Activated CD4-positive, CD25-positive, alpha-beta regulatory T cell (primary cell): ENCODE results near the gene MCM8.

Source experiments
- DNase-seq, 4 experiments: peaks; one replicate each; lab custom pipeline; 2025; lab: John Stamatoyannopoulos, UW

MCM8 gene

DNA sequence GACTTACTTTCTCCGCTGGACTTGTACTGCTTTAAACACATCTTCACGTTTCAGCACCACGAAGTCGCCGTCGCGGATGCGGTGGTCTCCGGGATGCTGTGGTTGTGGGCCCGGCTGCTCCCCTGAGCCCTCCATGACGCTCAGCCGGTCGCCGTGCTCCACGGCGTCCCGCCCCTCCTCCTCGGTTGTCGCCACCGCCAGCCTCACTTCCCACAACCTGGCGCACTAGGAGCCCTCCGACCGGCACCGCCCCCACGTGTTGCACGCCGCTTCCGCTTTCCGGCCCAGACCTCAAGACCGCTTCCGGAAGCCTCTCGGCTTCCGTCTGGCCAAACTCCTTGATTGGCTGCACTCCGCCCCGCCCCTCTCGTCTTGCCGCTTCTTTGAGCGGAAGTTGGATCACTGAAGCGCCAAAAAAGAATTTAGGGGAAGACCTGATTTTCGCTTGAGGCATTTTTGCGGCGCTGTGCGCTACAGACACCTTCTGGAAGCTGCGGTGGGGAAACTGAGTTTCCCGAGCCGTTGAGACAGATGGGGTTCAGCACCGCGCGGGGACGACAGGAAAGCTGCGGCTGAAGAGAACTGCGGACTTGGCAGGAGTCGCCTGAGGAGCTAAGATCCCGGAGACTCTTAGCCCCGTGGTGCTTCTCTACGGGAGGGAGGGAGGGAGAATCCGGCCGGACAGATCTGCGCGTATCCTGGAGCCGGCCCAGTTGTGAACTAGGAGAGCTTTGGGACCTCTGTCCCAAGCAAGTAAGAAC lies at the start of gene MCM8, which contains the start of gene TRMT6:
Gene MCM8, plus strand, starts transcription at position 382 of the 761 bp plus-strand sequence. CDS start 1,364 bp downstream, outside the sequence.
Gene TRMT6, minus strand, starts transcription at position 263 of the 761 bp plus-strand sequence. Its CDS starts 128 bp downstream, at position 135.
- peak; percentile 87 to 92 (median 90) for DNase-seq

DNA sequence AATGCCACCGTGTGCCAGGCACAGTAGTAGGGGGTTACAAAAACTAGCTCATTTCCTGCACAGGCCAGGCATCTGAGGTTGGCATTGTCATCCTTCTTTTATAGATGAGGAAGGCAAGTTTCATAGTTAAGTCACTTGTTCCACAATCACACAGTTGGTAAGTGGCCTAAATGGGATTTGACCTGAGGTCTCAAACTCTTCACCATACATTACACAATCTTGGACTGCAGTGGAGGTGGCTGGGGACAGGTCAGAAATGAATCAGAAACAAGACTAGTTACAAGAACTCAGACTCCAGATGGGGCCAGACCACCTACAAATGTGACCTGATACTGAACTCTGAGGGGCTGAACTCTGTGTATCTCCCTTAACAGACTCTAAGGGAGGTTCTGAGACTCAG lies 49.5 kb upstream of the MCM8 start:
- no peak for DNase-seq

DNA sequence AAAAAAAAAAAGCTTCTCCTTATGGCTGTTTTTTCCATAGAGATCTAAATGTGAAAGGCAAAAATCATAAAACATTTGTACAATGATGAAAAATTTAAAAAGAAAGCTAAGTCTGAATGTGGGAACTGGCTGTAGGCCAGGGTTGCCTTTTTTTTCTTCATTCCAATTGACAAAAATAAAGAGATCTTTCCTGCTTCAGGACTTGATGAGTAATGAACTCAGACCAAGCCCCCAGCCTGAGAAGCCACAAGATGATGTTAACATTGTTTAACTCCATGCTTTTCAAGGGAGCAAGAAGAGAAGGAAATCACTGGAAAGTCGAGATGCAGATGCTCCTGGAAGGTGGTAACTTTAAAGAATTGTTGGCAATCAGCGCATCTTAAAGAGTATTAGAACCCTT lies 41.5 kb upstream of the MCM8 start:
- DNase-seq, result no peak

DNA sequence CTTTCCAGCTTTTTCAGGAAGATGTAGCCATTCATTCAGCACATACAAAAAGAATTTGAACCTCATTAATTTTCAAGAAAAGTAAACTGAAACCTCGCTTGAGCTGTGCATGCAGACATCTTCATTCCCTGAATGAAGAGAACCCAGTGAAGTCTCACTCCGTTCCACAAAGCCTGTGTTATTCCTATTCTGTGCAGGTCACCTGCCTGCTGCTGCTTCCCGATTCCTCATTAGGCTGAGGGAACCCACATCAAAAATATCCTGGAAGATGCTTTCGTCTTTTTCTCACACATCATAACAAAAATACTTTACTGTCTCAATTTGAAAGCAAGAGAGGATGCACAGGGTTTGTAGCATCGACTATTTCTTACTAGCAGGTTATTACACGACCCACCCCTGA lies 40.3 kb upstream of the MCM8 start:
- no peak for DNase-seq

DNA sequence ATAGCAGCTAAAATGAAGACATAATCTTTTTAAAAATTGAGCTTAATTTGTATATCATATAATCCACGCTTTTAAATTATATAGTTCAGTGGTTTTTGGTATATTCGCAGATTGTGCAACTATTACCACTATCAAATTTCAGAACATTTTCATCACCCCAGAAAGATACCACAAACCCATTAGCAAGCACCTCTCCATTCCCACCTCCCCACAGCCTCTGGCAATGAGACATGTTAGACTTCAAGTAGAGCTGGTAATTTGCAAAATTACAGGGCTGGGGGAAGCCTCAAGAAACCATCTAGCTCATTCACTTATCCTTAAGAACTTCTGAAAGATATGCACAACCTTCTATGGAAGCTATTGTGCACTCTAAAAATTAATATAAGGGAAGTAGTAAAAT lies 37.3 kb upstream of the MCM8 start:
- DNase-seq, result no peak

DNA sequence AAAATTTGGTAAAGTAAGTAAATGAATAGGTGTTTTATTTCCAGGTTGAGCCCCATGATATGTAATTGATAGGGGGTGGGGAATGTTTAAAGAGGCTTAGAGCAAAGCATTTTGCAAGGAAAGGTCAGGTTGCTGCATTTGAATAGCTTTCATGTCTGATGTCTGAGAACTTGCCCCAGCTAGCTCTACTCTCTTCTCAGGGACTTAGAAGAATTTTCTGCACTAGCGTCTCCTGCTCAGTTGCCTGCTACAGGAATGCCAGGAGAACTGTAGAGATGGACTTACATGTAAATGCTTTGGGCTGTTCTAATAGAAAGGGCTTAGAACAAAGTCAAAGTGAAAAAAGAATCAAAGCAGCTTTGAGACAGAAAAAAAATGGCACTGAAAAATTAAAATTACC lies 35.6 kb upstream of the MCM8 start:
- no peak for DNase-seq

DNA sequence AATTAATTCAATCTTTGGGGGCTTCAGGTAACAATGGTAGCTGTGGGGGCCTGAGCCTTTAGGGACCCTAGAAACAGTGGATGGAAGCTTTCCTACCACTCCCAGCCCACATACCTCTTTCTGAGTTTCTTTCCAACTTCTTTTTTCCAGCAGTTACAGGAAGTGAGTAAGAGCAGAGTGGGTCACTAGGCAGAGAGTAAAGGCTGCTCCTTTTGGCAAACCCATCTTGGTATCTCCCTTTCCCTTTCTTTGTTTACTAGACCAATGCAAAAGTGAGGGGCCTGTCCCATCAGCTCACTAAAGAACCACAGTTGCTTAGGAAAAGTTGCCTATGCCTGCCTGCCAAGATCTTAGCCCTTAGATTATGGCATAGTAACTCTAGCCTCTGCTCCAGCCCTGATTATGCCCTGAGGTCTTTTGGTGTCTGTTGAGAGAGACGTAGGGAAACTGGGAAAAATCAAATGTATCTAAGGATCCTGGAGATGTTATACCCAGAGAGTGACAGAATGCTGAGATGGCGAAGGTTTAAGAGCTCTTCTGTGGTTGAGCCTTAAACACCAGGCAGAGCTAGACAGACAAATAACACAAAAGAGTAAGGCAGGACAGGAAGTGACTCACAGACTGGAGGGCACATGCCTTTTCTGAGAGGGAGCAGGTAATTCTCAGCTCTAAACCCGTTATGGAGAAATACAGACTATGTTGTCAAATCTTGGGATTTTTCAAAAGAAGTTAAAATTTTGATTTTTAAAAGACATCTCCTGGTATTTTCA lies 31.4 kb upstream of the MCM8 start:
- DNase-seq, result no peak

DNA sequence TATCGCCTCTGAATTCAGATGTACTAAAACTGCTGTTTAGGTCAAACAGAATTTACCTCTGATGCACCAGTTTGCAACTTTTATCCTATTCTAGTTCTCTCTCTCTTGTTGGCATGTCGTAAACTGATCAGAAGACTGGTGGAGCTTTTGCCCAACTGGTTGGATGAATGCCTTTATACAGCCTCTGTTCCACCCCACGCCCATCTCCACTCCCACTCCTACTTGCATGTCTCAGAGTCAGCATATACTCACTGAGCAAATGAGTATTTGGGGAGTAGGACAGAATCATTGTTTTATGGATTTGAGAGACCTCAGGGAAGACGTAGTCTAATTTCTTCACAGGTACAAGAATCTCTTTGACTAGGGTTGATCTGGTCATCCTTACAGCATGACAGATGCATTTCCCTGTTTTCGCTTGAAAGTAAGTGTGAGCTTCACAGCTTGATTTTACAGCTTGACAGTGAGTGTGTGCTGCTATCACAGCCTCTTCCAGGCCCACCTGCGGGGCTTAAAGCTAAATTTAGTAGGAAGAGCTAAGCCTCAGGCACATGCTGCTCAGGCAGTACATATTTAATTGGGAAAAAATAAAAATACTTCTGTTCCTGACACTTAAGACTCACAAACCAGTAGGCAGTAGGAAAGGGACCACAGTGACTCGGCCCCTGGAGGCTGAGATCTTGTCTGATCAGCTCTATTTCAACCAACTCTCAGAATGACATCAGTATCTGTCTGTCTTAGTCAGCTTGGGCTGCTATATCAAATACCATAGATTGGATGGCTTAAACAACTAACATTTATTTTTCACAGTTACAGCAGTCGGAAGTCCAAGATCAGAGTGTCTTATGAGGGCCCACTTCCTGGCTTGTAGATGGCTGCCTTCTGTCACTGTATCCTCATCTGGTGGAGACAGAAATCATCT lies 30.6 kb upstream of the MCM8 start:
- DNase-seq, result no peak

DNA sequence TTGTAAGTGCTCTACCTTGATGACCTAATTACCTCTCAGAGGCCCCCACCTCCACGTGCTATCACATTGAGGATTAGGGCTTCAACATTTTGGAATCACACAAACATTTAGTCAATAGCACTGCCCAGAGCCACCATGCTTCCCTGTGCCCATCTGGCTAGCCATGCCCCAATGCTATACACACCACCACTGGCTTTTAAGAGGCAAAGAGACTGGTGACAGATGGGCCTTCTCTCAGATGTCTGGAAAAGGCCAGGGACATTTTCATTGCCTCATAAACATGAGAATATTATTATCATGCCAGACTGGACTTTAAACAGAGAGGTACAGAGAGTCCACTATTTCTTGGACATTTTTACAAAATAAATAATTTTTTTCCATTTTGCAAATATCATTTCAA lies 29.9 kb upstream of the MCM8 start:
- DNase-seq, result no peak

DNA sequence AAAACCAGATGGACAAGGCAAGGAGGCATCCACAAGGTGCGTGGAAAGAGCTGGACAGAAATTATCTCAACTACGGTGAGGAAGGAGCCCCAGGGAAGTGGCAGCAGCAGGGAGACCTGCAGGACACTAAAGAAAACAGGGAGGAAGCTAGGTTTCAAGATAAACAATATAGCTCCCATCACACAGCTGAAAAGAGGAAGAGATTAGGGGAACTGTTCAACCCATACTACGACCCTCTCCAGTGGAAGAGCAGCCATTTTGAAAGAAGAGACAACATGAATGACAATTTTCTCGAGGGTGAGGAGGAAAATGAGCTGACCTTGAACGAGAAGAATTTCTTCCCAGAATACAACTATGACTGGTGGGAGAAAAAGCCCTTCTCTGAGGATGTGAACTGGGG lies 27.0 kb upstream of the MCM8 start:
- no peak for DNase-seq

DNA sequence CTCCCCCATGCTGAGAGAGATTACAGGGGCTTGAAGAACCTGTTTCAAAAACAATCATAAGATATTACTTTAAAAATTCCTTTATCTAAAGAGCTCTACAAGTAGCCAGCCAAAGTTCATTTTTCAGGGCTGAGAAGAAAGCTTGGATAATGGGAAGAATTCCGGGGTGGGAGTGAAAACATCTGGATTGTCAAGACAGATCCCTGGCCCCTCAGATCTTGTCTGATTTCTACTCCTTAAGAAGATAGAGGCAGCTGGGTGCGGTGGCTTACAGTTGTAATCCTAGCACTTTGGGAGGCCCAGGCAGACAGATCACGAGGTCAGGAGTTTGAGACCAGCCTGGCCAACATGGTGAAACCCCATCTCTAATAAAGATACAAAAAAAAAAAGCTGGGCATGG lies 24.9 kb upstream of the MCM8 start:
- no peak for DNase-seq

DNA sequence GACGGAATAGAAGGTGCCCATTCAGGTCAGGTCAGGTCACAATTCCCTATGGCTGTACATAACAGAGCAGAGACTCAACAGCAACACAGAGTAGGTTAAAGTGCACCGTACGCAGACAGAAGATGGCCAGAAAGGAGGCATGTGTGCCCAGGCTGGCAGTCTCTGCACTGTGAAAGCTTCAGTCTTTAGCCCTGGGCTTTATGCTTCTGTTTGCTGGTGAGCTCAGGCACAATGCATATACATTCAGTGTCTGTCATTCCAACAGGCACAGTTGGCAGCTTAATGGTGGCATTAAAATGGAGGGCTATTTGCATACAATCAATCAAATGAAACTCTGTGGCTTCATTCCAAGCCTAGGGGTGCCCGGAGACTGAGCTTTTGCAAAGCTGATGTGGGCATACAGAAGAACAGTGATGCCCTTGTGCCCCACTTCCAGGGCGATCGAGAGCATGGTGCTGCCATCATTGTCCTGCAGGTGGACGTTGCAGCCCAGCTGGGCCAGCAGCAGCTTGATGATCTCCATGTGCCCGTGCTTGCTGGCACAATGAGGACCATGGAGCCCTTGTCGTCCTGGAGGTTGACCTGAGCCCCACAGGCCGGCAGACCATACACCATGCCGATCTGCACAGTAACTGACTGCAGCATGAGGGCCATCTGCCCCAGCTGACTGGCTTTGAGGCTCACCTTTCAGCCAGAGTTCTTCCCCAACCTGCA lies 22.5 kb upstream of the MCM8 start:
- DNase-seq, result no peak

DNA sequence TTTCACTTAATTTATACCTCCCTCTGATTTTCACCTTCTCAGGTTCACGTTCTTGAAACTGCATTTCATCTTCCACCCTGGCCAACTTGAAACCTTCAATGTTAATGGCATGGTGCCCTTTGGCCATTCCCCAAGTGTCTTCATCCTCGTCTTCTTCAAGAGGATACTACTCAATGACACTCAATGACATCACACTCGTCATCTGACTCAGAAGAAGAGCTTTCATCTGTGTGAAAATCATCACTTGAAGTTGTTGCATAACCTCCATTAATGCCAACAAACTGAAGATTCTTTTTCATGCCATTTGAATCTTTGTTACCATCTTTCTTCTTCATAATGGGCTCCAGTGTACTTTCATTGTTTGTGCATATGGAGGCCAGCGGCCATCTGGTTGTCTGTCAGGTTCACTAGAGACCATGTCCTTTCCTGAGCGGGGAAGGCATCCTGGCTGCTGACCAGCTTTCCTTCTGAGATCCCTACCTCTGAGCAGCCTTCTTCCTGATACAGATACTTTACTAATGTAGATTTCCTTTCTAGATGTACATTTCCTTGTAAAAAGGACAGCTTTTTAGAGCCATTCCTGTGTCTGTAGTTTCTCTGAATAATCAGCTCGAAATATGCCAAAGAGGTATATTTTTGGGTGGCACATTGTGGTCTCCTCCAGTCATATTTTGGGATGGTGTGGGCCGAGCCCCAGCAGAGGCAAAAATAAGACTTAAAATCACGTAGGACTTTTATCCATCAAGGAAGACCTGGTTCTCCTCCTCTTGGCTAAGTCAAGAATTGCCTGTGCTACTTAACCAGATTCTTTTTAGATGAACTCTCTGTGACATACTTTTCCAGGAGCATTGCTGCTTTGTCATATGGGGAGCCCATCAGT lies 21.4 kb upstream of the MCM8 start:
- DNase-seq, result no peak

DNA sequence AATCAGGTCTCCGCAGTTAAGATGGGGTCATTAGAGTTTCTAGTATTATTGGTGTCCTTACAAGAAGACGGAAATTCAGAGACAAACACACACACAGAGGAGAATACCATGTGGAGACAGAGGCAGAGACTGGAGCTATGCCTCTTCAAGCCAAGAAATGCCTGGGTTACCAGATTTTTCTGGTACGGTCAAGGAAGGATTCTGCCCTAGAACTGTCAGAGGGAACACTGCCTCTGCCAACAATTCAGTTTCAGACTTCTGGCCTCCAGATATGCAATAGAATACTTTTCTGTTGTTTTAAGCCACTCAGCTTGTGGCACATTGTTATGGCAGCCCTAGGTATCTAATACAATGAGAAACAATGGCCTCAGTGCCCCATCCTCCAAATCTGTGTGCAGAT lies 19.0 kb upstream of the MCM8 start:
- no peak for DNase-seq

DNA sequence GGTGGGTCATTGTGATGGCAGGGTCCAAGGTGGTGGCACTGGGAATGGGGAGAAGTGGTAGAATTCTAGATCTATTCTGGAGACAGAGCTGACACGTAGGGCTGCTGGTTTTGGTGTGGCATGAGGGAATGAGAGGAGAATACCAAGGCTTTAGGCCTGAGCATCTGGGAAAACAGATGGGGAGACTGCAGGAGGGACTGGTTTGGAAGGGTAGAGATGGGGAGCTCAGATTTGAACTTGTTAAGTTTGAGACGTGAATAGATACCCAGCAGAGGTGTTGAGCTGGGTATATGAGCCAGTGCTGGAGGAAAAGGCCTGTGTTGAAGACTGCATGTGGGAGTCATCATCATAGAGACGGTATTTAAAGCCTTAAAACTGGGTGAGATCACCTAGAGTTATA lies 17.7 kb upstream of the MCM8 start:
- no peak for DNase-seq

DNA sequence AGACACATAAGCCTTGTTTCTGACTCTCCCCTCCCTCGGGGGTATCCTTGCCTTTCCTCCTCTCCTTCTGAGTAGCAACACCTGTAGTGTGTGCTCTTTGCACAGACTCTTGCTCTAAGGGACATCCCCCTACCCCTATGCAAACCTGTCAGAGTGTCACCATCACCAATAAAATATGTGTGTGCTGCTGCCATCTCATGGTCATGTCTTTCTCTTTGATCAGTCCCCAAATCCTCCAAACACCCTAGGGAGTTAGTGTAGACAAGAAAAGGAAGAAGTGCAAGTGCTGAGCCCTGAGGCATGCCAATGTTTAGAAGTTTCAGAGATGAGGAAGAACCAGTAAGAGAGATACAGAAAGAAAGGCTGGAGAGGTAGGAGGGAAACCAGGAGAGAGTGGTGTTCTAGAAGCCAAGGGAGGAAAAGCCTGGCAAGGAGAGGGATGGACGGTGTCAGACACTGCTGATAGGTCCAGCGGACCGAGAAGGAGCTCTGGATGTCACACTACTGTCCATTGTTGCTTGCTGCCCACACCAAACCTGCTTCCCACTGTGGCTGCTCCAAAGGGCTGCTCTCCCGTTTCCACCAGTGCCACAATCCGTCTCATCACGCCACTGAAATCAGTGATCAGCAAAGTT lies 16.5 kb upstream of the MCM8 start:
- no peak for DNase-seq

DNA sequence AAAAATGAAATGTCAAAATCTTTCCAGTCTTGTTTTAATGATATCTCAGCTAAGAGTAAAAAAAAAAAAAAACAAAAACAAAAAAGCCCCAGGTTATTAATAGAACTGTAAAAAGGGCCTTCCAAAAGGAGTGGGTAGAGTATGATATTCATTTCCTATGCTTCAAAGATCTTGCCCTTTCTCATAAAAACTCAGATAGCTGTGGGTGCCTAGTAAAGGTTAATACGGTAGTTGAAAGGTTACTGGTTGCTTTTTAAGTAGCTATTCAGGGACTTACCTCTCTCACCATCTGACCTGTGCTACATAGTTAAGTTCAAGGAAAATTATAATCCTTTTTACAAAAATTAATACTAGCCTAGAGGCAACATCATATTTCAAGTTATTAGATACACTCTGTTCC lies 15.1 kb upstream of the MCM8 start:
- no peak for DNase-seq

DNA sequence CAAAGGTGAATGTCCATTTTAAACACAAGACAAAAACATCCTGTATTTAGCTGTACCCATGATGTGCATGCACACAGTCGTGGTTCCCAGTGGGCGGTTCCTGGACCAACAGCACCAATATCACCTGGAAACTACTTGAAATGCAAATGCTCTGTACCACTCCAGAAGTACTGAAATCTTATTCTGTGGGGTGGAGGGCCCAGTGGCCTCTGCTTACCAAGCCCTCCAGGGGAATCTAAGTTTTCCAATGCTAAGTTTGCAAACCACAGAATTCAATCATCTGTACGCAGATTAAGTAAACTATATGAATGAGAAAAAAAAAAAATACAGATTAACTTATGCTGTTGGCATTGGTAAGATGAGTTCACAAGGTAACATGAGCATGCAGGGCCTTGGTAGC lies 14.2 kb upstream of the MCM8 start:
- no peak for DNase-seq

DNA sequence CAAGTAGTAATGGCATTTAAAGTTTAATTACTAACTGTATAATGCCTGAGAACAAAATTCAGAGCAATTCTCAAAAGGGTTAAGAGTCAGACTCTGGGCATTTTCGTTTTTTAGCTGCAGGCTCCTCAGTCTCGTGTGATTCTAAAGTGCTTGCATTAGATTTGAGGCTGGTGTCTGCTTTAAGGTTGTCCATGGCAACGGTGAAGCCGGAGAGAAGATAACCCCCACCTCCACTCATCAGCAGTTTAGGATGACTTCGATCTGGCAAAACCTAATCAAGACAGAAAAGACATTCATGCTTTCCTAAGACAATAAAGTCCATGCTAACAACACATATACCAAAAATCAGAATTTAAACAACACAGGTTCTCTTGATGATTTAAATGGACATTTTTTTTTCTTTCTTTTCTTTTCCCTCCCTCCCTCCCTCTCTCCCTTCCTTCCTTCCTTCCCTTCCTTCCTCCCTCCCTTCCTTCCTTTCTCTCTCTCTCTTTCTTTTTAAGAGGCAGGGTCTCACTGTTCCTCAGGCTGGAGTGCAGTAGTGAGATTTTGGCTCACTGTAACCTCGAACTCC lies 11.9 kb upstream of the MCM8 start:
- no peak for DNase-seq

DNA sequence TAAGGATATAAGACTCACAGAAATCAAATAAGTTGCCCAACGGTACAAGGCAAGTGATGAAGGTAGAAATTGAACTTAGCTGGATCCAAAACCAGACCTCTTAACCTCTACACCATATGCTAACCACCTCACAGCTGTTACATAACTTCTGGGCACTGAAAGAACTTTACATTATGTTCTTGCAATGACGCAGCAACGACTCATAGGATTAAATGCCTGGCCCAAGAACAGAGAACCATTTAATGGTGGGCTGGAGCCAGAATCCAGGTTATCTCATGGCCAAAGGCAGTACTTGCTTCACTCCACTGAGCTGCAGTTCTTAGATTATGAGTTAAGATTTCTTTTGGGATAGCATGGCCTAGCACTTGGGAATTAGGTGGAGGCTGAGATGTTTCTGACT lies 4.5 kb upstream of the MCM8 start:
- DNase-seq, result no peak
